HCT116 (cell line): Measurements from ENCODE around the gene CSNK1E.

Experiments
- CTCF ChIP-seq, 3 experiments: fragments of 200-600 bp in 1 of 3; sonication (generic) in 1 of 3; IDR thresholded peaks in 2 of 3; conservative IDR thresholded peaks in 1 of 3; 2 replicates each; pipeline ENCODE4 v1.5.1; 2012 to 2017; ENCODE audit warnings: low read depth in 2 of 3, low read length in 2 of 3, antibody characterized with exemption in 1 of 3, borderline replicate concordance in 1 of 3, control low read depth in 1 of 3, mild to moderate bottlenecking in 1 of 3, mixed read lengths in 1 of 3, mixed run types in 1 of 3, moderate library complexity in 1 of 3; ENCODE audit not compliant: insufficient read depth in 1 of 3
- EGR1 ChIP-seq: IDR thresholded peaks from 2 replicates; pipeline ENCODE4 v1.6.1; 2012; ENCODE audit warnings: low read depth
- EZH2phosphoT487 ChIP-seq: fragments of 200-600 bp; IDR thresholded peaks from 2 replicates; pipeline ENCODE4 v1.6.1; 2018; ENCODE audit warnings: antibody characterized with exemption, borderline replicate concordance
- JUND ChIP-seq: IDR thresholded peaks from 2 replicates; pipeline ENCODE4 v1.6.1; 2012
- TCF7L2 ChIP-seq: IDR thresholded peaks from 2 replicates; pipeline ENCODE4 v1.7.0; 2011; ENCODE audit warnings: borderline replicate concordance, inconsistent platforms; ENCODE audit not compliant: insufficient read depth, insufficient read length; ENCODE audit errors: extremely low read depth
- YY1 ChIP-seq: IDR thresholded peaks from 2 replicates; pipeline ENCODE4 v1.6.1; 2011; ENCODE audit warnings: low read length, low read depth, moderate library complexity, mild to moderate bottlenecking; ENCODE audit not compliant: insufficient replicate concordance; ENCODE audit errors: extremely low read depth
- ZBTB33 ChIP-seq: IDR thresholded peaks from 2 replicates; pipeline ENCODE4 v1.6.1; 2011; ENCODE audit warnings: mild to moderate bottlenecking, low read length, moderate library complexity; ENCODE audit not compliant: insufficient replicate concordance; ENCODE audit errors: extremely low read depth
- TF ChIP-seq, protein P1 (sequence below): IDR thresholded peaks from 2 replicates; pipeline ENCODE4 v1.6.1; 2012
- TF ChIP-seq, protein P2 (sequence below): IDR thresholded peaks from 2 replicates; pipeline ENCODE4 v1.6.1; 2012
- TF ChIP-seq, protein P3 (sequence below): IDR thresholded peaks from 2 replicates; pipeline ENCODE4 v1.6.1; 2012; ENCODE audit warnings: low read depth

- TF ChIP-seq ZBTB33 (no peak), CTCF (IDR thresholded peaks at IDR 0.05 in 2 of 3, conservative IDR thresholded peaks at IDR 0.05 in 1 of 3; ENCODE audit: borderline replicate concordance in 1 of 3, insufficient read depth in 1 of 3, low read depth in 2 of 3, low read length in 2 of 3) (no peak), TCF7L2 (no peak), EZH2phosphoT487 (no peak), EGR1 (no peak), YY1 (no peak), JUND (0 out of 2 replicates have a peak, but pooled peaks have one; percentile 8)
- TF ChIP-seq, protein P1, sequence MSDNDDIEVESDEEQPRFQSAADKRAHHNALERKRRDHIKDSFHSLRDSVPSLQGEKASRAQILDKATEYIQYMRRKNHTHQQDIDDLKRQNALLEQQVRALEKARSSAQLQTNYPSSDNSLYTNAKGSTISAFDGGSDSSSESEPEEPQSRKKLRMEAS: no peak
- TF ChIP-seq, protein P2, sequence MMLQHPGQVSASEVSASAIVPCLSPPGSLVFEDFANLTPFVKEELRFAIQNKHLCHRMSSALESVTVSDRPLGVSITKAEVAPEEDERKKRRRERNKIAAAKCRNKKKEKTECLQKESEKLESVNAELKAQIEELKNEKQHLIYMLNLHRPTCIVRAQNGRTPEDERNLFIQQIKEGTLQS: no peak
- TF ChIP-seq, protein P3, sequence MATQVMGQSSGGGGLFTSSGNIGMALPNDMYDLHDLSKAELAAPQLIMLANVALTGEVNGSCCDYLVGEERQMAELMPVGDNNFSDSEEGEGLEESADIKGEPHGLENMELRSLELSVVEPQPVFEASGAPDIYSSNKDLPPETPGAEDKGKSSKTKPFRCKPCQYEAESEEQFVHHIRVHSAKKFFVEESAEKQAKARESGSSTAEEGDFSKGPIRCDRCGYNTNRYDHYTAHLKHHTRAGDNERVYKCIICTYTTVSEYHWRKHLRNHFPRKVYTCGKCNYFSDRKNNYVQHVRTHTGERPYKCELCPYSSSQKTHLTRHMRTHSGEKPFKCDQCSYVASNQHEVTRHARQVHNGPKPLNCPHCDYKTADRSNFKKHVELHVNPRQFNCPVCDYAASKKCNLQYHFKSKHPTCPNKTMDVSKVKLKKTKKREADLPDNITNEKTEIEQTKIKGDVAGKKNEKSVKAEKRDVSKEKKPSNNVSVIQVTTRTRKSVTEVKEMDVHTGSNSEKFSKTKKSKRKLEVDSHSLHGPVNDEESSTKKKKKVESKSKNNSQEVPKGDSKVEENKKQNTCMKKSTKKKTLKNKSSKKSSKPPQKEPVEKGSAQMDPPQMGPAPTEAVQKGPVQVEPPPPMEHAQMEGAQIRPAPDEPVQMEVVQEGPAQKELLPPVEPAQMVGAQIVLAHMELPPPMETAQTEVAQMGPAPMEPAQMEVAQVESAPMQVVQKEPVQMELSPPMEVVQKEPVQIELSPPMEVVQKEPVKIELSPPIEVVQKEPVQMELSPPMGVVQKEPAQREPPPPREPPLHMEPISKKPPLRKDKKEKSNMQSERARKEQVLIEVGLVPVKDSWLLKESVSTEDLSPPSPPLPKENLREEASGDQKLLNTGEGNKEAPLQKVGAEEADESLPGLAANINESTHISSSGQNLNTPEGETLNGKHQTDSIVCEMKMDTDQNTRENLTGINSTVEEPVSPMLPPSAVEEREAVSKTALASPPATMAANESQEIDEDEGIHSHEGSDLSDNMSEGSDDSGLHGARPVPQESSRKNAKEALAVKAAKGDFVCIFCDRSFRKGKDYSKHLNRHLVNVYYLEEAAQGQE: no peak
Observed at GRCh38 chr22:38289583-38290082, 27.6 kb downstream of the CSNK1E start.
